Heart right ventricle (tissue), 16 donors: ENCODE measurements around the gene RSBN1L. TPM values are rescaled to one million over a fixed set of nuclear protein-coding genes. Genes with fewer than 3 reads are reported as not detected.

ENCODE experiments used
- ATAC-seq, 8 donors: fragments of 200-7000 bp; cut with Tn5 transposase; one replicate each; pipeline ENCODE4 v1.9.1; 2020; ENCODE audit warnings: mild to moderate bottlenecking in 8 of 8, moderate library complexity in 8 of 8, moderate number of reproducible peaks in 1 of 8
- DNase-seq, 2 donors: peaks; one replicate each; pipeline ENCODE4 v3.0.0-alpha.2; 2020
- H3K27ac ChIP-seq, 10 donors: fragments of 200-600 bp; sonication (generic) in 2 of 10; one replicate each; pipeline versions ENCODE4 v1.5.0 to v1.8.0; 2020 to 2022; ENCODE audit warnings: mild to moderate bottlenecking in 3 of 10
- H3K27me3 ChIP-seq, 7 donors: fragments of 200-600 bp; one replicate each; pipeline ENCODE4 v1.8.0; 2021 to 2022; ENCODE audit warnings: mild to moderate bottlenecking in 2 of 7
- H3K36me3 ChIP-seq, 9 donors: fragments of 200-600 bp; sonication (generic) in 1 of 9; one replicate each; pipeline versions ENCODE4 v1.5.0 to v1.8.0; 2020 to 2022; ENCODE audit warnings: mild to moderate bottlenecking in 2 of 9
- H3K4me1 ChIP-seq, 9 donors: fragments of 200-600 bp; sonication (generic) in 1 of 9; one replicate each; pipeline versions ENCODE4 v1.5.0 to v1.8.0; 2020 to 2022; ENCODE audit warnings: mild to moderate bottlenecking in 4 of 9
- H3K4me3 ChIP-seq, 10 donors: fragments of 200-600 bp; sonication (generic) in 2 of 10; one replicate each; pipeline versions ENCODE4 v1.5.0 to v1.8.0; 2020 to 2022; ENCODE audit warnings: mild to moderate bottlenecking in 7 of 10, moderate library complexity in 2 of 10
- H3K9me3 ChIP-seq, 11 donors: fragments of 200-600 bp in 10 of 11; sonication (generic) in 2 of 11; one replicate each; pipeline versions ENCODE4 v1.5.0 to v1.8.0; 2013 to 2022; ENCODE audit warnings: mild to moderate bottlenecking in 2 of 11, control low read depth in 1 of 11, moderate library complexity in 1 of 11
- CTCF ChIP-seq, 9 donors: fragments of 200-600 bp; sonication (generic) in 2 of 9; IDR thresholded peaks; one replicate each; pipeline versions ENCODE4 v1.5.0 to v1.8.0; 2021 to 2022; ENCODE audit warnings: antibody characterized with exemption in 9 of 9, mild to moderate bottlenecking in 5 of 9, moderate library complexity in 1 of 9
- WGBS, 2 donors: extraction: QIAGEN DNeasy Blood & Tissue Kit; methylation state at CpG; one replicate each; pipeline ENCODE4 v1.1.7; 2013; ENCODE audit warnings: inconsistent platforms in 1 of 2; 5-methylcytosine and 5-hydroxymethylcytosine counted together
- intact Hi-C, 10 donors: fragments of 100-400 bp; cut with DNase I; formaldehyde crosslinking; loops; one replicate each; pipeline versions ENCODE4 v1.11.1 to v1.14.2; 2022
- polyA plus RNA-seq, 2 donors: library from polyadenylated mRNA; stranded (reverse); fragments of 200-250 nt; gene quantifications; one replicate each; pipeline ENCODE4 v1.2.3, GENCODE V29; 2013
- total RNA-seq, 10 donors: library from RNA; stranded (reverse); fragmentation: NEBNext Ultra II Directional in 3 of 10; extraction: Animal tissue kit (Norgen Biotek cat#: 25700) in 3 of 10; gene quantifications; one replicate each; pipeline versions ENCODE4 v1.2.1 to v1.2.4, GENCODE V29; 2021 to 2023
- donor health status: Arrhythmogenic right ventricular cardiomyopathy.
- donor health status: ischemic (EF 13 %, LVEDD 7.1; RV severe dilation, severe dysfunction).
- donor health status: healthy with polysubstance abuse.
- donor health status: DM: no; HTN: yes; CAD: no.
- donor health status: DM: no; HTN: no; CAD: no.
- donor health status: ischemic (EF 25% LVEDD 6.9; RV normal size, moderate dysfunction).
- donor health status: ischemic (EF 25% LVEDD 5.7; RV mildly dilated, moderate dysfunction).
- donor health status: healthy.
- donor health status: DM: yes; HTN: yes; CAD: no.
- donor health status: Ischemic cardiomyopathy.
- donor health status: ischemic (EF 35%, LVEDD 5.7; RV mildly dilated, moderate dysfunction).
- donor health status: nonischemic (EF 11% LVEDD 7.7; RV severe dilation, severe dysfunction).
- donor health status: DM: yes; HTN: yes; CAD: no.
- donor health status: PGD.
- donor health status: ischemic (EF 29% LVEDD 5.4; RV normal size, mild dysfunction).
- donor health status: nonischemic (EF 23%, LVEDD 6.1; RV moderate dilation, normal function).

RSBN1L gene
- total and polyA plus RNA-seq, 12 donors, result 3.3 to 11.8 (median 9.6) TPM

DNA sequence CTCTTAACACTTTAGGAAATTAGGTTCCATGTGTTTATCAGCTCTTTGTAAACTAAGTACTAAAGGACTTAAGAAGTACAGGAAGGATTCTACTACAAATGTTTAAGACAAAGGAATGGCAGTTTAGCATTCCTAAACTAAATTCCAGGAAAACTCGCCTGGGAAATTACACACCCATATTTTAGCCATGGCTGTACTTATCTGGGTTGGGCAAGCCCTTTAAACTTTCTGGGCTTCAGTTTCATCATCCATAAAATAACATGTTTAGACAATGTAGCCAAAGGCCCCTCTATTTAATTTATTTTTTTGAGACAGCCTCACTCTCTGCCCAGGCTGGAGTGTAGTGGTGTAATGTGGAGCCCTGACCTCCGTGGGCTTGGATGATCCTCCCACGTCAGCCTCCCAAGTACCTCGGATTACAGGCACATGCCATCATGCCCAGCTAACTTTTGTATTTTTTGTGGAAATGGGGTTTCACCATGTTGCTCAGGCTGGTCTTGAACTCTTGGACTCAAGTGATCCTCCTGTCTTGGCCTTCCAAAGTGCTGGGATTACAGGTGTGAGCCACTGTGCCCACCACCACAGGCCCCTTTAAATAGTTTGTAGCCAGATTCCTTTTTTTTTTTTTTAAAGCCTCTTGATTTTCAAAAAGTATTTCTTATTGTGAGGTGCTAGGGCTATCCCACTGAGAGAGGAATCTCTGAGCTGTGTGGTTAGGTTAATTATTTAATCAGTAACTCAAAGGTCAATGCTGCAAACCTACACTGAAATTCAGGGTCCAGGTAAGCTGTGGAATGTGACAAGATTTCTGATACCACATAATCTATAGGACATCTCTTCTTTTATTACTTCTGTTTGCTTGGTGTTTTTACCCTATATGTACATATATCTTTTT is 69.9 kb downstream of the RSBN1L start:
- Histone ChIP-seq H3K27ac (no peak overlapping the region), H3K36me3 (peaks cover 0 to 47% (median 4%) of the 10 kb centered on the region in 9 donors), H3K4me1 (peaks cover 0 to 15% (median 5%) of the 10 kb centered on the region in 9 donors), H3K9me3 (no peaks in the 10 kb centered on the region), H3K4me3 (no peak overlapping the region), H3K27me3 (no peaks in the 10 kb centered on the region)
- TF ChIP-seq CTCF (IDR thresholded peaks at IDR 0.05), result no peak
- no peak for DNase-seq
- 93 to 99% methylated on average over 4 of the region's 4 CpGs for WGBS, 2 donors
- intact Hi-C loops, result no loop called here
- no peak for ATAC-seq

GRCh38 chr7:77766801-77767605 is 70.7 kb downstream of the RSBN1L start:
- Histone ChIP-seq H3K4me3 (no peak overlapping the region), H3K27me3 (no peaks in the 10 kb centered on the region), H3K4me1 (peaks cover 0 to 15% (median 5%) of the 10 kb centered on the region in 9 donors), H3K36me3 (peaks cover 0 to 56% (median 4%) of the 10 kb centered on the region in 9 donors), H3K27ac (no peak overlapping the region), H3K9me3 (no peaks in the 10 kb centered on the region)
- ATAC-seq (no peak), DNase-seq (no peak)
- WGBS, 2 donors, result 93 to 94% methylated on average over 6 of the region's 6 CpGs
- intact Hi-C loops, result no loop called here
- no peak for TF ChIP-seq CTCF (IDR thresholded peaks at IDR 0.05)

- intact Hi-C loops, result no loop called here
Observed at GRCh38 chr7:77770316-77770715, 74.1 kb downstream of the RSBN1L start.

More at GRCh38 chr7:77770316-77770715, 74.1 kb downstream of the RSBN1L start:
- Histone ChIP-seq H3K27me3 (no peaks in the 10 kb centered on the region), H3K9me3 (no peaks in the 10 kb centered on the region), H3K27ac (no peak overlapping the region), H3K4me3 (no peak overlapping the region), H3K4me1 (peaks cover 0 to 9% (median 0%) of the 10 kb centered on the region in 9 donors), H3K36me3 (peaks cover 0 to 89% (median 23%) of the 10 kb centered on the region in 9 donors)
- ATAC-seq (no peak), DNase-seq (no peak)
- 85 to 90% methylated on average over 8 of the region's 8 CpGs for WGBS, 2 donors
- no peak for TF ChIP-seq CTCF (IDR thresholded peaks at IDR 0.05)
